C1 segment of cervical spinal cord (tissue), 14 donors: ENCODE measurements around the gene ZNF217.
"Not testable (repeated sequence)": the region's sequence is repeated elsewhere in the genome, so short reads cannot be mapped to it uniquely, and the experiment has no call there.

Experiments
- DNase-seq, 14 donors: peaks; one replicate each; lab custom pipeline; 2025; lab: John Stamatoyannopoulos, UW

ZNF217 gene

GRCh38 chr20:53593466-53594007 is at the start of gene ZNF217:
Gene ZNF217, minus strand, starts transcription at chr20:53593839. Its CDS starts 11,013 bp downstream, at chr20:53582826.
- peak in 8 of 14 donors; percentile 47 to 71 (median 63) for DNase-seq

GRCh38 chr20:53643031-53643832 is 49.6 kb upstream of the ZNF217 start:
- DNase-seq: peak in 1 of 14 donors; percentile 2

DNA sequence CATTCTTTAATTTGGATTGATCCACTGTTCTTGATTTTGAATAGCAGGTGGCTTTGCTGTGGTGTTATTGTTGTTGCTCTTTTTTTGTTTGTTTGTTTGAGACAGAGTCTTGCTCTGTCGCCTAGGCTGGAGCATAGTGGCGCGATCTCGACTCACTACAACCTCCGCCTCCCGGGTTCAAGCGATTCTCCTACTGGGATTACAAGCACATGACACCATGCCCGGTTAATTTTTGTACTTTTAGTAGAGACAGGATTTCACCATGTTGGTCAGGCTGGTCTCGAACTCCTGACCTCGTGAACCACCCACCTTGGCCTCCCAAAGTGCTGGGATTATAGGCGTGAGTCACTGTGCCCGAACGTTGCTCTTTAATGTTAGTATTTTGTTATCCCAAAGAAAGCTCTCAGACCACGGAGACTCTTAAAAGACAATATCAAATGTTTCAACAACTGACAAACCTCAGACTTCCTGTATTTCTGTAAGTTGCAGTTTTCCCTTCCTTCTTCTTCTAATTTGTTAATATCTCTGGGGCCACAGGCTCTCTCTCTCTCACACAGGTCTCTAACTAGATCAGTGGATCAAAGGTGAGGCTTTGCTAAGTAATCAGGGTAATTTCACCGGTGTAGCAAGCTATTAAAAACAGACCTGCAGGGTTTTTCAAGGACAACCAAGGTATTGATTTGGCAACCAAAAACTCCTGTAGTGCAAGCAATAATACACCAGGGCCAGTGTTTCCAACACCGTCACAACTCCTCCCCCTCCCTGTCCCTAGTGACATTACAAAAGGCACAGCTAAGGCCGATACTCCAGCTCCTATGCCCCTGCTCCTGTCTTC is 48.8 kb upstream of the ZNF217 start:
- peak in 4 of 14 donors; percentile 1 to 20 (median 6) for DNase-seq

GRCh38 chr20:53639647-53640440 is 46.2 kb upstream of the ZNF217 start:
- DNase-seq: no peak

- DNase-seq: no peak
Measured at GRCh38 chr20:53639128-53639527, 45.5 kb upstream of the ZNF217 start.

DNA sequence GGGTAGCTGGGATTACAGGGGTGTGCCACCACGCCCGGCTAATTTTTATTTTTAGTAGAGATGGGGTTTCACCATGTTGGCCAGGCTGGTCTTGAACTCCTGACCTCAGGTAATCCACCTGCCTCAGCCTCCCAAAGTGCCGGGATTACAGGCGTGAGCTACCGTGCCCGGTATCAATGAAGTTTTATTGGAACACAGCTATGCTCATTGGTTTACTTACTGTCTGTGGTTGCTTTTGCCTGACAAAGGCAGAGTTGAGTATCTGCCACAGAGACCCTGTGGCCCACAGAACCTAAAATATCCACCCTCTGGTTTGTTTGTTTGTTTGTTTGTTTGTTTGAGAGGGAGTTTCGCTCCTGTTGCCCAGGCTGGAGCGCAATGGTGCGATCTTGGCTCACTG is 43.7 kb upstream of the ZNF217 start:
- DNase-seq: not testable (repeated sequence)

DNA sequence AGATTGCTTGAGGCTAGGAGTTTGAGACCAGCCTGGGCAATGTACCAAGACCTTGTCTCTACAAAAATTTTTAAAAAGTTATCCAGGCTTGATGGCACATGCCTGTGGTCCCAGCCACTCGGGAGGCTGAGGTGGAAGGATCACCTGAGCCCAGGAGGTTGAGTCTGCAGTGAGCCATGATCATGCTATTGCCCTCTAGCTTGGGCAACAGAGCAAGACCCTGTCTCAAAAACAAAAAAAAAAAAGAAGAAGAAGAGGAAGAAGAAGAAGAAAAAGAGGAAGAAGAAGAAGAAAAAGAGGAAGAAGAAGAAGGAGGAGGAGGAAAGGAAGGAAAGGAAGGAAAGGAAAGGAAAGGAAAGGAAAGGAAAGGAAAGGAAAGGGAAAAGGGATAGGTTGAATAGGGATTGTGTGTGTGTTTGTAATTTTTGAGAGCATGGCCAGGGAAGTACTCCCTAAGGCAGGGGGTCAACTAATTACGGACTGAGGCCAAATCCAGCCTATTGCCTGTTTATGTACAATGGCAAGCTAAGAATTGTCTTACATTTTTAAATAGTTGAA is 43.0 kb upstream of the ZNF217 start:
- no peak for DNase-seq

DNA sequence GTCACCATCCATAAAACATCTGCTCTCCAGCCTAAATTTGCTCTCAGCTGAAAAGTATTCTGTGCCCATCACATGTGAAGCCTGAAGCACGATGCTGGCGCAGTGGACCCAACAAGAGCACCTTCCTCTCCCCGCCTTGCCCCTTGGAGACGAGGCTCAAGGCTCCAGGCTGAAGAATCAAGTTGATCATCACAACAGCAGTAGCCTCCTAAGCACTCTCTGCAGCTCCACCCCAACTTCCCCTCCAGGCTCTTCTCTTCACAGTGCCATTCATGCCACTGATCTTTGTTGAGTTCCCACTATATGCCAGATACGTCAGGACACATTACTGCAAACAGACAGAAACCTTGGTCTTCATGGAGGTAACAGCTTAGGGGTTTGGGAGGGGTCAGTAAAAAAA is 41.6 kb upstream of the ZNF217 start:
- DNase-seq: no peak

DNA sequence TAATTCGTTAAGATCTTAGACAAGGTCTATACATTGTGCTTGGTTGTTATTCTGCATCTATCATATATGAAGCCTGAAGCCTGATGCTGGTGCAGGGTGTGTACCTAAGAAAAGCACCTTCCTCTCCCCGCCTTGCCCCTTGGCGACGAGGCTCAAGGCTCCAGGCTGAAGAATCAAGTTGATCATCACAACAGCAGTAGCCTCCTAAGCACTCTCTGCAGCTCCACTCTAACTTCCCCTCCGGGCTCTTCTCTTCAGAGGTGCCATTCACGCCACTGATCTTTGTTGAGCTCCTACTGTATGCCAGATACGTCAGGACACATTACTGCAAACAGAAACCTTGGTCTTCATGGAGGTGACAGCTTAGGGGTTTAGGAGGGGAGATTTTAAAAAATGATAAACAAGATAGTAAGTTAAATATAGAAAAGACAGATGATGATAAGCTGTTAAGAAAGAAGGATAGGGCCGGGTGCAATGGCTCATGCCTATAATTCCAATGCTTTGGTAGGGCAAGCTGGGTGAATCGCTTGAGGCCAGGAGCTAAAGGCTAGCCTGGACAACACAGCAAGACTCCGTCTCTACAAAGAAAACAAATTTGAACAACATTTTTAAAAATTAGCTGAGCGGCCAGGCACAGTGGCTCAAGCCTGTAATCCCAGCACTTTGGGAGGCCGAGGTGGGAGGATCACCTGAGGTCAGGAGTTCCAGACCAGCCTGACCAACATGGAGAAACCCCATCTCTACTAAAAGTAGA is 38.4 kb upstream of the ZNF217 start:
- no peak for DNase-seq

GRCh38 chr20:53629436-53629835 is 35.8 kb upstream of the ZNF217 start:
- DNase-seq: no peak

- DNase-seq: not testable (repeated sequence)
Measured at GRCh38 chr20:53628758-53629157, 35.1 kb upstream of the ZNF217 start.

DNA sequence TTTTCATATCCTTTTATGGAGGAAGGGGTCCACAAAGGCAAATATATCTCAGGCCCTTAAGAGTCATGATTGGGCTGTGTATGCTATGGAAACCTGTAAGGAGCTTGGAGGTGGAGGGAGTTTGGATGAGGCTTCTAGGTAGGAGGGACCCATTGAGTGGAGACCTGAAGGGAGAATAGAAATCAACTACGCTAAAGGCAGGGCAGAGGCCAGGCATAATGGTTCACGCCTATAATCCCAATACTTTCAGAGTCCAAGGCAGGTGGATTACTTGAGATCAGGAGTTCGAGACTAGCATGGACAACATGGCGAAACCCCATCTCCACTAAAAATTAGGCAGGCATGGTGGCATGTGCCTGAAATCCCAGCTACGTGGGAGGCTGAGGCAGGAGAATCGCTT is 34.4 kb upstream of the ZNF217 start:
- no peak for DNase-seq

GRCh38 chr20:53627001-53627400 is 33.4 kb upstream of the ZNF217 start:
- DNase-seq: not testable (repeated sequence)

- no peak for DNase-seq
Measured at GRCh38 chr20:53626584-53626983, 32.9 kb upstream of the ZNF217 start.

DNA sequence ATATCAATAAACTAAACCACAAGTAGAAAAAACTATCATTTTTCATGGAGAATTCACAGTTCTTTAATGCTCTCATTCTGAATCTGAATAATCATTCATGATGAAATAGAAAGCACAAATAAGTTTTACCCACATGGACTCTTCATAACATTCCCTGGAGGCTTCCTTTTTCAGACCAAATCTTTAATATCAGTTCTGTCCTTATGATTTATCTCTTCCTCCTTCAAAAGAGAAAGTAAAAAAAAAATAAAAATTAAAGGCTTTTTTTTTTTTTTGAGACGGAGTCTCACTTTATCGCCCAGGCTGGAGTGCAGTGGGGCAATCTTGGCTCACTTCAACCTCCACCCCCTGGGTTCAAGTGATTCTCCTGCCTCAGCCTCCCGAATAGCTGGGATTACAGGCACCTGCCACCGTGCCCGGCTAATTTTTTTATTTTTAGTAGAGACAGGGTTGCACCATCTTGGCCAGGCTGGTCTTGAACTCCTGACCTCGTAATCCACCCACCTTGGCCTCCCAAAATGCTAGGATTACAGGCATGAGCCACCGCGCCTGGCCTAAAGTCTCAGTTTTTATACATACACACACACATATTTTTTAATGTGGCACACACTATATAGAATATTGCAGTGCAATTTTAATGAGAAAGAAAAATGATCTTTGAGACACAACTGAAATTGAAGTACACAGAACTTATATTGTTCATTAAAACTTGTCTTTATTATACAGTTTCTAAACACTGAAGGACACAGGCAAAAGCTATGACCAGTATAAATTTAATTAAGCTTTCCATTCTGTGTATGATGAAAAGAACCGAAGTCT is 31.9 kb upstream of the ZNF217 start:
- DNase-seq: no peak

DNA sequence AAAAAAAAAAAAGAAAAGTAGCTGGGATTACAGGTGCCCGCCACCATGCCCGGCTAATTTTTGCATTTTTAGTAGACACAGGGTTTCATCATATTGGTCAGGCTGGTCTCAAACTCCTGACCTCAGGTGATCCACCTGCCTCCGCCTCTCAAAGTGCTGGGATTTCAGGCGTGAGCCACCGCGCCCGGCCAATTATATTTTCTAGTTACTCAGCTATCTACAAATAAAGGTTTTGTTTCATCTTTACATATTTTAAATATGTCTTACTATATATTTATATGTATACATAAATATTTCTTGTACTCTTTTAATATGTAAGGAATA is 31.2 kb upstream of the ZNF217 start:
- DNase-seq: not testable (repeated sequence)

DNA sequence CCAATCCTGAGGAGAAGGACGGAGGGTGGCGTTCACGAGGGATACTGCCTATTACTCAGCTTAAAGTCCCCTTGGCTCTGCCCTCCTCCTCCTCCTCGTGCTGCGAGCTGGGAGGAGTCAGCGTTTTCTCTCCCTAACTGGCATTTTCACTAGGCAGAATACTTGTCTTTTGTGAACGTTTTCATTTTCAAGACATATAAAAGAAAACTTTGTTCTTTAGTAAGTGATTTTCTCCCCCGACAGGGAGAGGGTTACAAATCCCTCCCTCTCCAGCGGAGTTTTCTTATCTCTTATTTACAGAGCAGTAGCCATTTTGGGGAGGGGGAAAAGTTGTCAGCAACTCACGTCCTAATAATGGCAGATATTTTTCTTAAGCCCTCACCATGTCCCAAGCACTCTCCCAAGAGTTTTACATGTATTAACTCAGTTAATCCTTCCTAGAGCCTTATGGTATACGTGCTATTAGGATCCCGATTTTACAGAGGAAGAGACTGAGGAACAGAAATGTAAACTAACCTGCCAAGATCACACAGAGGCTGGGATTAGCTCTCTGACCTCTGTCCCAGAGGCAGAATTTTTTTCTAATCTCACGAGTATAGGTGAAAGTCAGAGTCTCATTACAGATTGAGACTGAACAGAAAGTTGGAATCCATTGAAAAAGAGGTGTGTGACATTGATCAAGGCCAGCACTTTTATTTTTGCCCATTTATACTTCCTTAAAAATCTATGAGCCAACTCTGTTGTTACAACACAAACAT is 30.0 kb upstream of the ZNF217 start:
- DNase-seq: peak in 7 of 14 donors; percentile 15 to 43 (median 23)

DNA sequence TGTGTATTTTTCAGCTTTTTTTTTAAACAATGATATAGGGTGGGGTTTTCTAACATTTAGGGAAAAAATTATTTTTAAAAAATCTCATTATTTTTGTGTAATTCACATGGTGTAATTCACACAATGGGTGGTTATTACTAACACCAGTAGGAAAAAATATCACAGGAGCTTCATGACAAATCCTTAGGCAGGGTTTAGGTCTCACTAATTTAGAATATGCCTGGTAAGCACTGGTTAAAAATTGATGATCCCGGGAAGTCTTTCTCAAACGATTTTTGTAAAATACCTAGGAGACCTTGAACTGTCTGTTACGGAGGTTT is 29.5 kb upstream of the ZNF217 start:
- DNase-seq: no peak
